Measurements from ENCODE around the gene FOXS1. TPM values are rescaled to one million over a fixed set of nuclear protein-coding genes. Genes with fewer than 3 reads are reported as not detected.

The FOXS1 gene
- total and polyA plus RNA-seq, 4 experiments from 2014 or later = not detected

DNA sequence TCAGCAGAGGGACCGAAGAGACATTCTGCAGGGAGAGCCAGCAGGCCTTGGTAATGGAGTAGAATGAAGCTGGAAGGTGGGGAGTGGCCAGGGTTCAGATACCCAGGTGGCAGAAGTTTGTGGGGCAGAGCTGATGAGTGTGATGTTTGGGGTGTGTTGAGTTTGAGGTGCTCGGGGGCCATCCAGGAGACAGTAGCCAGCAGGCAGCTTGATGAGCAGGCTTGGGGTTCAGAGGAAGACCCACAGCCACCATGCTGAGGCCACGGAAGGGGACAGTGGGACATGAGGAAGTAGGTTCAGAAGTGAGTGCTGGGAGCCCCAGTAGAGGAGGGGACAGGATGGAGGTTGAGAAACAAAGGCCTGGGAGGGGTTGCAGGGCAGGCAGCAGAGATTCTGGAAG lies 11.1 kb upstream of the FOXS1 start:
- DNase-seq = no peak
- Mint-ChIP-seq H3K27ac (no peak overlapping the region), H3K4me3 (no peak overlapping the region), H3K27me3 (peaks cover 11 to 24% of the 10 kb centered on the region in 2 donors), H3K4me1 (peaks cover 0 to 11% (median 0%) of the 10 kb centered on the region in 4 donors), H3K36me3 (no peaks in the 10 kb centered on the region), H3K9me3 (no peaks in the 10 kb centered on the region)
- H3K4me1 ChIP-seq (ENCODE audit: insufficient read depth, low read length) = peaks cover 12% of the 10 kb centered on the region
- ChIA-PET CTCF (ENCODE audit: partially characterized antibody) (interaction anchor here (2.2 to 8.0 kb wide), 5 partner anchors 10 to 174 kb away, joined by 6 to 101 read pairs (median 33); partner anchors contain the start of gene PDRG1), POLR2A (ENCODE audit: partially characterized antibody) (no interaction called here)
- H3K27me3 ChIP-seq (ENCODE audit: insufficient read depth, low read length) = peaks cover 29% of the 10 kb centered on the region
- no peak overlapping the region for H3K27ac ChIP-seq (ENCODE audit: low read depth, low read length)
- intact Hi-C loops (cut with micrococcal nuclease) = no loop called here
- H3K4me3 ChIP-seq (ENCODE audit: low read length in 2 of 2) = no peak overlapping the region
- H3K36me3 ChIP-seq (ENCODE audit: insufficient read depth, low read length) = no peaks in the 10 kb centered on the region
- H3K9me3 ChIP-seq (ENCODE audit: control insufficient read depth in 1 of 2, low read length in 2 of 2) = no peaks in the 10 kb centered on the region

DNA sequence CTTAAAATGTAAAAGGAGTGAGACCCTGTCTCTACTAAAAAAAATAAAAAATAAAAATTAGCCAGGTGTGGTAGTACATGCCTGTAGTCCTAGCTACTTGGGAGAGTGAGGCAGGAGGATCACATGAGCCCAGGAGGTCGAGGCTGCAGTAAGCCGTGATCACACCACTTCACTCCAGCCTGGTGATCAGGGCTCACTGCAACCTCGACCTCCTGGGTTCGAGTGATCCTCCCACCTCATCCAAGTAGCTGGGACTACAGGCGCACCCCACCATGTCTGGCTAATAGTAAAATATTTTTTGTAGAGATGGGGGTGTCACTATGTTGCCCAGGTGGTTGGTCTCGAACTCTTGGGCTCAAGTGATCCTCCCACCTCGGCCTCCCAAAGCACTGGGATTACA lies 8.1 kb upstream of the FOXS1 start:
- H3K27me3 ChIP-seq (ENCODE audit: insufficient read depth, low read length) = peaks cover 6% of the 10 kb centered on the region
- Mint-ChIP-seq H3K9me3 (no peaks in the 10 kb centered on the region), H3K4me1 (no peaks in the 10 kb centered on the region), H3K4me3 (no peak overlapping the region), H3K27ac (no peak overlapping the region), H3K27me3 (peaks cover 14 to 26% of the 10 kb centered on the region in 2 donors), H3K36me3 (no peaks in the 10 kb centered on the region)
- no peaks in the 10 kb centered on the region for H3K9me3 ChIP-seq (ENCODE audit: control insufficient read depth in 1 of 2, low read length in 2 of 2)
- no peak for DNase-seq
- H3K4me1 ChIP-seq (ENCODE audit: insufficient read depth, low read length) = no peaks in the 10 kb centered on the region
- no peaks in the 10 kb centered on the region for H3K36me3 ChIP-seq (ENCODE audit: insufficient read depth, low read length)
- intact Hi-C loops (cut with micrococcal nuclease) = loop anchor here (2.0 to 5.0 kb wide), 3 partner anchors 25 to 669 kb away; no protein-coding TSS in a partner anchor
- CTCF ChIA-PET (ENCODE audit: partially characterized antibody) = interaction anchor here (0.6 to 8.0 kb wide), 18 partner anchors 10 to 961 kb away, joined by 3 to 101 read pairs (median 5); partner anchors contain the start of gene PDRG1
- no peak overlapping the region for H3K27ac ChIP-seq (ENCODE audit: low read depth, low read length)
- no peak overlapping the region for H3K4me3 ChIP-seq (ENCODE audit: low read length in 2 of 2)
- POLR2A ChIA-PET (ENCODE audit: partially characterized antibody) = interaction anchor here (1.6 kb wide), 1 partner anchor 99 kb away, joined by 7 read pairs; the partner anchor contains the start of gene PDRG1

DNA sequence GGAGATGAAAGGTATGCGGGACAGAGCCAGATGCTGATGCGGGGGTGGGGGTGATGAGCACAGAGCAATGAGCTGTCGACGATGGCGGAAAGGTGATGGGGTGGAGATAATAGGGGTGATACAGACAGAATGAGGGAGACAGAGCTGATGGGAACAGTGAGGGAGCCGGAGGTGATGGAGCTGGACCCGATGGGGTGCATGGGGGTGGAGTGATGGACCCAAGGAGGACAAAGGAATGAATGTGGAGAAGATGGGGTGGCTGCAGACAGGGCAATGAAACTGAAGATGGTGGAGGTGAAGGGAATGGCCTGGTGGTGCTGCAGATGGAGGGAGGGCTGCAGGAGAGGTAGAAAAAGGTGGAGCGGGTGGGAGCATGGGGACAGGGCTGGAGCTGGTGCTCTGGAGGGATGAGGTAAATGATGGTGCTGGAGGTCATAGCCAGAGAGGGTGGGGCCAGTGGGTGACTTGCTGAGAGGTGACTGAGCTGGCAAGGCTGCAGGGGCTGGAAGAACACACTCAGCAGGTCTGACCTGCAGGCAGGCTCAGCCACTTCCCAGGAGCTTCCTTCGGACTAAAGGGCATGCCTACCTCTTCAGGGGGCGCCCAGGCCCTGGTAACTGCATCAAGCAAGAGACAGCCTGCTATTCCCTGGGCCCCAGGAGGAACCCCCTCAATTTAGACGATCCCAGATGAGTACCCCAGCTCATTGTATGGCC lies 6.0 kb upstream of the FOXS1 start:
- H3K27ac Mint-ChIP-seq = no peak overlapping the region

DNA sequence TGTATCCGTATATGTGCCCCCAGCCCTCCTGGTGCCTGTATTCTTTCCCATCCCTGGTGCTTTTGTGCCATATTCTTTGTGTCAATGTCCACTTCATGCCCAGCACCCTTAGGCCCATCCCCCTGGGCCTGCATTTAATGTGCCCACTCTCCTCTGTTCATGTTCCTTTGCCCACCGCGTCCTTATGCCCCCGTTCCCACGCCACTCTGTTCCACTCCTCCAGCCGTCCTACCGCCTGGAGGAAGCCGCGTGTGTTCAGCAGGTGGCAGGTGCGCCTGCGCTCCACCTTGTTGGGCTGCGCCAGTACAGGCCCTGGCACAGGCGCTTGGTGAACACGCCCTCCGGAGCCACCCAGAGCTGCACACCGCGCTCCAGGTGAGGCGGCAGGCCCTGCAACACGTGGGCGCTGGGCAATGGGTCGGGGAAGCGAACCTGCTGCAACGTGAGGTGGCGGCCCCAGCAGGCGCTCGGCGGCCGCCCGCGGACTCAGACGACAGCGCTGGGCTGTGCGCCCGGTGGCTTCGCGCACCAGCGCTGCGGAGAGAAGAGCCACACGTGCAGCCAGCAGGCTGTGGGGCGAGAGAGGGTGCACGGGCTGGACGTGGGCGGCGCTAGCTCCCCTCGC lies 4.0 kb upstream of the FOXS1 start:
- H3K9me3 Mint-ChIP-seq = no peaks in the 10 kb centered on the region
- no peaks in the 10 kb centered on the region for H3K36me3 ChIP-seq (ENCODE audit: insufficient read depth, low read length)

More for the DNA sequence above, 6.0 kb upstream of the FOXS1 start:
- CTCF ChIA-PET (ENCODE audit: partially characterized antibody) = interaction anchor here (0.7 to 8.0 kb wide), 15 partner anchors 8 to 803 kb away, joined by 3 to 101 read pairs (median 6); partner anchors contain the start of genes MYLK2 and PDRG1
- intact Hi-C loops (cut with micrococcal nuclease) = loop anchor here (5.0 kb wide), 1 partner anchor 671 kb away; no protein-coding TSS in a partner anchor
- H3K4me3 Mint-ChIP-seq = no peak overlapping the region
- Histone ChIP-seq H3K27ac (ENCODE audit: low read depth, low read length) (no peak overlapping the region), H3K27me3 (ENCODE audit: insufficient read depth, low read length) (no peaks in the 10 kb centered on the region), H3K4me3 (ENCODE audit: low read length in 2 of 2) (no peak overlapping the region), H3K36me3 (ENCODE audit: insufficient read depth, low read length) (no peaks in the 10 kb centered on the region), H3K4me1 (ENCODE audit: insufficient read depth, low read length) (no peaks in the 10 kb centered on the region), H3K9me3 (ENCODE audit: control insufficient read depth in 1 of 2, low read length in 2 of 2) (no peaks in the 10 kb centered on the region)
- H3K4me1 Mint-ChIP-seq = no peaks in the 10 kb centered on the region
- DNase-seq = no peak
- H3K27me3 Mint-ChIP-seq = peaks cover 11 to 21% of the 10 kb centered on the region in 2 donors
- H3K36me3 Mint-ChIP-seq = no peaks in the 10 kb centered on the region
- H3K9me3 Mint-ChIP-seq = no peaks in the 10 kb centered on the region
- POLR2A ChIA-PET (ENCODE audit: partially characterized antibody) = no interaction called here

DNA sequence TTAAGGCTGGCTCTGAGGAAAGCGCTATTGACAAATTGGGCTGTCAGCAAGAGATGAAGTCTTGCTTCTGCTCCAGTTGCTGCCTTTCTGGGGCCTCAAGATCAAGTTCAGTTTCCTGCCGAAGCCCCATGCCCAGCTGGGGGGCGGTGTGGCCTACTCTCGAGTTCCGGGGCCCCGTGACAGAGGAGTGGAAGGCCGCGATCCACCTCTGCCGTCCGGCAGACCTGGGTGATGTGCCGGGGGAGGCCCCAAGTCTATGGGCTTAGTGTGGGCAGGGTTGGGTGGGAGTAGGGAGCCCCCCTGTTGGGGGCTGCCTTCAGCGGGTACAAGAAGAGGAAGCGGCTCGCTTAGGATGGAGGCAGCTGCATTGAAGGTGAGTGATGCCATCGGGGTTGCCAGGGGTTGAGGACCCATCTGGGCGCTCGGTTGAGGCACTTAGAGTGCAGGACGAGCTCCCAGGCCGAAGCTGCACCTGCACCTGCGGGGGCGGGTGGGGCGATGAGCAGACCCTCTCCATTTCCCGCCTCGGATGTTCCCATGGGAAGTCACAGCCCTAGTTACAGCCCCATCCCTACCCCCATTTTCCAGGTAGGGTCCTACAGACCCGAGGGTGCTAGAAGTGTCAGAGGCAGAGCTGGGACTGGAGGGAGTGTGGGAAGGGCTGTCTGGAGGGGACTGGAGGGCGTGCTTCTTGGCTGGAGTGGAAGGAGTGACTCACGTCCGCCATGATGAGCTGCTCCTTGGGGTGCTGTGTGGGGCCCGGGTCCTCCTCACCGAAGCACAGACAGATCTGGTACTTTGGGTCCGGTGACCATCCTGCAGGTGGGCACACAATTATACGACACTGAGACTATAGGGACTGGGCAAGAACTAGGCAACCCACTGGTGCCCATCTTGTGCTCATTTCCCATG lies 2.9 kb upstream of the FOXS1 start:
- H3K36me3 ChIP-seq (ENCODE audit: insufficient read depth, low read length) = no peaks in the 10 kb centered on the region
- ChIA-PET POLR2A (ENCODE audit: partially characterized antibody) (no interaction called here), CTCF (ENCODE audit: partially characterized antibody) (interaction anchor here (1.6 to 4.4 kb wide), 3 partner anchors 10 to 40 kb away, joined by 6 to 47 read pairs (median 13); no protein-coding TSS in a partner anchor)
- Mint-ChIP-seq H3K36me3 (no peaks in the 10 kb centered on the region), H3K4me3 (no peak overlapping the region), H3K4me1 (no peaks in the 10 kb centered on the region), H3K27me3 (peaks cover 11 to 17% of the 10 kb centered on the region in 2 donors), H3K9me3 (no peaks in the 10 kb centered on the region), H3K27ac (no peak overlapping the region)
- DNase-seq = no peak
- intact Hi-C loops (cut with micrococcal nuclease) = no loop called here
- H3K4me1 ChIP-seq (ENCODE audit: insufficient read depth, low read length) = no peaks in the 10 kb centered on the region
- H3K9me3 ChIP-seq (ENCODE audit: control insufficient read depth in 1 of 2, low read length in 2 of 2) = no peaks in the 10 kb centered on the region
- no peaks in the 10 kb centered on the region for H3K27me3 ChIP-seq (ENCODE audit: insufficient read depth, low read length)
- no peak overlapping the region for H3K4me3 ChIP-seq (ENCODE audit: low read length in 2 of 2)
- no peak overlapping the region for H3K27ac ChIP-seq (ENCODE audit: low read depth, low read length)

More for the DNA sequence above, 4.0 kb upstream of the FOXS1 start:
- Mint-ChIP-seq H3K27ac (no peak overlapping the region), H3K4me1 (no peaks in the 10 kb centered on the region), H3K36me3 (no peaks in the 10 kb centered on the region), H3K4me3 (no peak overlapping the region), H3K27me3 (peaks cover 11 to 21% of the 10 kb centered on the region in 2 donors)
- no peak for DNase-seq
- Histone ChIP-seq H3K27ac (ENCODE audit: low read depth, low read length) (no peak overlapping the region), H3K27me3 (ENCODE audit: insufficient read depth, low read length) (no peaks in the 10 kb centered on the region), H3K4me3 (ENCODE audit: low read length in 2 of 2) (no peak overlapping the region), H3K9me3 (ENCODE audit: control insufficient read depth in 1 of 2, low read length in 2 of 2) (no peaks in the 10 kb centered on the region), H3K4me1 (ENCODE audit: insufficient read depth, low read length) (no peaks in the 10 kb centered on the region)
- ChIA-PET CTCF (ENCODE audit: partially characterized antibody) (interaction anchor here (0.7 to 8.0 kb wide), 7 partner anchors 8 to 181 kb away, joined by 3 to 101 read pairs (median 4); partner anchors contain the start of genes MYLK2 and PDRG1), POLR2A (ENCODE audit: partially characterized antibody) (no interaction called here)
- intact Hi-C loops (cut with micrococcal nuclease) = no loop called here

DNA sequence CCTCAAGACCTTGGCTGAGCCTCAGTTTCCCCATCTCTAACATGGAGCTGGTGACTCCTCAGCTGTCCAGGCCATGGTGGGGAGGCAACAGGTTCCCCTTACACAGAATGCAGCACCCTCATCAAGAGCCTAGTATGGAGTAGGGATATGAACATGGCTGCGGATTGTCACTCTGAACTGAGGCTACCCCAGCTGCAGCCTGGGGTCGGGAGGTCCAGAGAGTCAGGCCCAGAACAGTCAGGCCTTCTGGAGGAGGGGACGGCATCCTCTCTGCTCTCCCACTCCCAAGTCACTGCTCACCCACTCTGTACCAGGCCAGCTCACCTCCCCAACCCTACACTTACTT lies 1.4 kb upstream of the FOXS1 start:
- H3K27ac Mint-ChIP-seq = no peak overlapping the region
- Histone ChIP-seq H3K27ac (ENCODE audit: low read depth, low read length) (no peak overlapping the region), H3K9me3 (ENCODE audit: control insufficient read depth in 1 of 2, low read length in 2 of 2) (no peaks in the 10 kb centered on the region), H3K4me3 (ENCODE audit: low read length in 2 of 2) (no peak overlapping the region), H3K36me3 (ENCODE audit: insufficient read depth, low read length) (no peaks in the 10 kb centered on the region), H3K4me1 (ENCODE audit: insufficient read depth, low read length) (no peaks in the 10 kb centered on the region), H3K27me3 (ENCODE audit: insufficient read depth, low read length) (no peaks in the 10 kb centered on the region)
- ChIA-PET POLR2A (ENCODE audit: partially characterized antibody) (interaction anchor here (1.0 kb wide), 1 partner anchor 9 kb away, joined by 3 read pairs; no protein-coding TSS in a partner anchor), CTCF (ENCODE audit: partially characterized antibody) (interaction anchor here (0.7 to 4.4 kb wide), 16 partner anchors 9 to 669 kb away, joined by 3 to 47 read pairs (median 4); partner anchors contain the start of gene PDRG1)
- DNase-seq = no peak
- no peak overlapping the region for H3K4me3 Mint-ChIP-seq
- H3K27me3 Mint-ChIP-seq = peaks cover 11 to 15% of the 10 kb centered on the region in 2 donors
- no peaks in the 10 kb centered on the region for H3K9me3 Mint-ChIP-seq
- H3K4me1 Mint-ChIP-seq = no peaks in the 10 kb centered on the region
- intact Hi-C loops (cut with micrococcal nuclease) = loop anchor here (1.0 kb wide), 1 partner anchor 24 kb away; no protein-coding TSS in a partner anchor
- H3K36me3 Mint-ChIP-seq = no peaks in the 10 kb centered on the region

All from CD4-positive, alpha-beta memory T cell (primary cell).